ENCODE data around the gene LIN7B.

LIN7B gene

GRCh38 chr19:49085020-49085867 lies 28.9 kb upstream of the LIN7B start, which contains the start of gene SNRNP70:
TSS of gene SNRNP70 (plus strand) at chr19:49085451. CDS start at chr19:49086415, 964 bp downstream.
- H3K4me3 ChIP-seq (ENCODE audit: low read length): peak within 1 kb of the TSS; percentile 94
- no peaks in the 10 kb centered on the region for H3F3A ChIP-seq (ENCODE audit: control insufficient read depth, insufficient read depth)
- H3K27me3 ChIP-seq (ENCODE audit: control insufficient read depth, low read length): no peaks in the 10 kb centered on the region
- peaks cover 22% of the 10 kb centered on the region for H3K4me1 ChIP-seq (ENCODE audit: control insufficient read depth, low read length)
- TF ChIP-seq CTCF (IDR thresholded peaks at IDR 0.05; ENCODE audit: low read depth, low read length, poor library complexity, severe bottlenecking) (no peak), EZH2phosphoT487 (IDR thresholded peaks at IDR 0.05; ENCODE audit: borderline replicate concordance, low read length) (no peak)
- no peaks in the 10 kb centered on the region for H3K9me3 ChIP-seq (ENCODE audit: control insufficient read depth, insufficient read depth, low read length)
- H3K9me2 ChIP-seq (replicated peaks; ENCODE audit: control insufficient read depth, low read length): no peaks in the 10 kb centered on the region
- peak within 1 kb of the TSS; percentile 79 for H3K4me2 ChIP-seq (ENCODE audit: low read length)
- peaks cover 28% of the 10 kb centered on the region for H4K20me1 ChIP-seq (ENCODE audit: control insufficient read depth, insufficient read depth, low read depth, low read length)
- peaks cover 50% of the 10 kb centered on the region for H3K79me2 ChIP-seq (ENCODE audit: control insufficient read depth, low read length)
- H3K27ac ChIP-seq (ENCODE audit: low read depth, low read length): peak within 1 kb of the TSS; percentile 56
- peaks cover 44% of the 10 kb centered on the region for H3K36me3 ChIP-seq (ENCODE audit: control insufficient read depth, low read length)

DNA sequence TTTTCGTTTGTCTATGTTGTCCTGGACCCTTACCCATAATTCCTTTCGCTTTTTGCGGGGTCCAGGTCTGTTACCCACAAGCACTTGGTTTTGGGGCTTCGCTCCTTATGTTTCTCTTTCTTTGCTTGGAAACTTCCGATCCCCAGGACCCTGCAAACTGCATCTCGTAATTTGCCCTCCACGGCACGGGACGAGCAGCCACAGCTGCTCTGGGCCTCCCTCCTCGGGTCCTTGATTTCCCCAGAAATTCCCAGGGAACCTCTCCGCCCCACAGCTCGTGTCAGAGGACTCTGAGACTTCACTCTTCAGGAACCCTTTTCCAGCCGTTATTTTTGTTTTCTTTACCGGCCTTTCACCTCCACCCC lies 28.3 kb upstream of the LIN7B start:
- TF ChIP-seq EZH2phosphoT487 (IDR thresholded peaks at IDR 0.05; ENCODE audit: borderline replicate concordance, low read length) (no peak), CTCF (IDR thresholded peaks at IDR 0.05; ENCODE audit: low read depth, low read length, poor library complexity, severe bottlenecking) (no peak)
- Histone ChIP-seq H3K27ac (ENCODE audit: low read depth, low read length) (peak overlapping the region; percentile 56), H3K4me2 (ENCODE audit: low read length) (peak overlapping the region; percentile 79), H4K20me1 (ENCODE audit: control insufficient read depth, insufficient read depth, low read depth, low read length) (peaks cover 32% of the 10 kb centered on the region), H3K9me3 (ENCODE audit: control insufficient read depth, insufficient read depth, low read length) (no peaks in the 10 kb centered on the region), H3K4me3 (ENCODE audit: low read length) (peak overlapping the region; percentile 94), H3K9me2 (replicated peaks; ENCODE audit: control insufficient read depth, low read length) (no peaks in the 10 kb centered on the region), H3K36me3 (ENCODE audit: control insufficient read depth, low read length) (peaks cover 50% of the 10 kb centered on the region), H3K27me3 (ENCODE audit: control insufficient read depth, low read length) (no peaks in the 10 kb centered on the region), H3K79me2 (ENCODE audit: control insufficient read depth, low read length) (peaks cover 56% of the 10 kb centered on the region), H3K4me1 (ENCODE audit: control insufficient read depth, low read length) (peaks cover 22% of the 10 kb centered on the region), H3F3A (ENCODE audit: control insufficient read depth, insufficient read depth) (no peaks in the 10 kb centered on the region)

GRCh38 chr19:49086296-49086695 lies 27.9 kb upstream of the LIN7B start:
- no peaks in the 10 kb centered on the region for H3K9me3 ChIP-seq (ENCODE audit: control insufficient read depth, insufficient read depth, low read length)
- peaks cover 32% of the 10 kb centered on the region for H4K20me1 ChIP-seq (ENCODE audit: control insufficient read depth, insufficient read depth, low read depth, low read length)
- no peaks in the 10 kb centered on the region for H3F3A ChIP-seq (ENCODE audit: control insufficient read depth, insufficient read depth)
- no peaks in the 10 kb centered on the region for H3K27me3 ChIP-seq (ENCODE audit: control insufficient read depth, low read length)
- H3K4me2 ChIP-seq (ENCODE audit: low read length): peak overlapping the region; percentile 79
- H3K79me2 ChIP-seq (ENCODE audit: control insufficient read depth, low read length): peaks cover 61% of the 10 kb centered on the region
- no peaks in the 10 kb centered on the region for H3K9me2 ChIP-seq (replicated peaks; ENCODE audit: control insufficient read depth, low read length)
- H3K27ac ChIP-seq (ENCODE audit: low read depth, low read length): 0 out of 2 replicates have a peak overlapping the region, but pooled peaks have one; percentile 56
- H3K4me3 ChIP-seq (ENCODE audit: low read length): peak overlapping the region; percentile 94
- peaks cover 22% of the 10 kb centered on the region for H3K4me1 ChIP-seq (ENCODE audit: control insufficient read depth, low read length)
- TF ChIP-seq EZH2phosphoT487 (IDR thresholded peaks at IDR 0.05; ENCODE audit: borderline replicate concordance, low read length): no peak
- no peak for TF ChIP-seq CTCF (IDR thresholded peaks at IDR 0.05; ENCODE audit: low read depth, low read length, poor library complexity, severe bottlenecking)
- H3K36me3 ChIP-seq (ENCODE audit: control insufficient read depth, low read length): peaks cover 54% of the 10 kb centered on the region

Data from DOHH2 (cell line).